EL (cell line): ENCODE measurements around the gene GABPB1.
A peak's percentile ranks its signal among the peaks of the same experiment; 100 is the strongest.

ENCODE experiments used
- DNase-seq: peaks from one replicate; pipeline ENCODE4 v3.0.0-alpha.2; 2016

The GABPB1 gene

GRCh38 chr15:50236433-50236832 is 118.6 kb downstream of the GABPB1 start:
- no peak for DNase-seq

GRCh38 chr15:50235794-50236193 is 119.2 kb downstream of the GABPB1 start:
- no peak for DNase-seq

- DNase-seq, result no peak
Measured at GRCh38 chr15:50234764-50235163, 120.2 kb downstream of the GABPB1 start.

GRCh38 chr15:50233192-50233736 is 121.7 kb downstream of the GABPB1 start:
- DNase-seq, result no peak

- no peak for DNase-seq
Measured at GRCh38 chr15:50232791-50233190, 122.2 kb downstream of the GABPB1 start.

- no peak for DNase-seq
Measured at GRCh38 chr15:50231761-50232160, 123.2 kb downstream of the GABPB1 start.

GRCh38 chr15:50229336-50229735 is 125.7 kb downstream of the GABPB1 start:
- no peak for DNase-seq

GRCh38 chr15:50228866-50229265 is 126.1 kb downstream of the GABPB1 start:
- DNase-seq, result no peak

- DNase-seq, result peak; percentile 78
Measured at GRCh38 chr15:50227076-50227475, 127.9 kb downstream of the GABPB1 start.

GRCh38 chr15:50225938-50226337 is 129.1 kb downstream of the GABPB1 start:
- no peak for DNase-seq
